Heart left ventricle (tissue), 16 donors: Measurements from ENCODE around the gene PFKFB2. TPM values are rescaled to one million over a fixed set of nuclear protein-coding genes. Genes with fewer than 3 reads are reported as not detected.

Experiments used
- ATAC-seq, 4 donors: fragments of 200-7000 bp; cut with Tn5 transposase; one replicate each; pipeline ENCODE4 v1.9.1; 2020 to 2022; ENCODE audit warnings: moderate library complexity in 4 of 4, mild to moderate bottlenecking in 3 of 4, moderate number of reproducible peaks in 1 of 4
- DNase-seq, 5 donors: peaks; one replicate each; pipeline ENCODE4 v3.0.0-alpha.2; 2020
- H3K27ac ChIP-seq, 12 donors: fragments of 200-600 bp; sonication (generic) in 4 of 12; one replicate each; pipeline versions ENCODE4 v1.5.0 to v1.8.0; 2016 to 2022; ENCODE audit warnings: mild to moderate bottlenecking in 2 of 12
- H3K27me3 ChIP-seq, 9 donors: fragments of 200-600 bp; sonication (generic) in 2 of 9; one replicate each; pipeline versions ENCODE4 v1.5.1 to v1.8.0; 2016 to 2022; ENCODE audit warnings: mild to moderate bottlenecking in 3 of 9
- H3K36me3 ChIP-seq, 9 donors: fragments of 200-600 bp; sonication (generic) in 2 of 9; one replicate each; pipeline versions ENCODE4 v1.5.0 to v1.8.0; 2018 to 2022; ENCODE audit warnings: mild to moderate bottlenecking in 2 of 9
- H3K4me1 ChIP-seq, 12 donors: fragments of 200-600 bp; sonication (generic) in 4 of 12; one replicate each; pipeline versions ENCODE4 v1.5.0 to v1.8.0; 2016 to 2022; ENCODE audit warnings: mild to moderate bottlenecking in 3 of 12
- H3K4me3 ChIP-seq, 12 donors: fragments of 200-600 bp; sonication (generic) in 4 of 12; one replicate each; pipeline versions ENCODE4 v1.5.0 to v1.8.0; 2017 to 2022; ENCODE audit warnings: mild to moderate bottlenecking in 9 of 12, moderate library complexity in 4 of 12
- H3K9me3 ChIP-seq, 12 donors: fragments of 200-600 bp; sonication (generic) in 4 of 12; one replicate each; pipeline versions ENCODE4 v1.5.0 to v1.8.0; 2016 to 2022; ENCODE audit warnings: mild to moderate bottlenecking in 1 of 12
- CTCF ChIP-seq, 12 donors: fragments of 200-600 bp; sonication (generic) in 4 of 12; IDR thresholded peaks; one replicate each; pipeline versions ENCODE4 v1.5.0 to v1.8.0; 2018 to 2022; ENCODE audit warnings: antibody characterized with exemption in 12 of 12, mild to moderate bottlenecking in 5 of 12
- POLR2A ChIP-seq, 2 donors: fragments of 450-650 bp; IDR thresholded peaks; one replicate each; pipeline ENCODE4 v1.6.1; 2017; ENCODE audit warnings: antibody characterized with exemption in 2 of 2, mild to moderate bottlenecking in 2 of 2, moderate library complexity in 2 of 2
- WGBS, 4 donors: extraction: QIAGEN DNeasy Blood & Tissue Kit in 2 of 4; methylation state at CpG; one replicate each; pipeline versions ENCODE4 v1.1.5 to v1.1.7; 2013 to 2018; 5-methylcytosine and 5-hydroxymethylcytosine counted together
- intact Hi-C, 10 donors: fragments of 100-400 bp; cut with DNase I; formaldehyde crosslinking; loops; one replicate each; pipeline versions ENCODE4 v1.11.1 to v1.14.2; 2022
- polyA plus RNA-seq, 2 donors: library from polyadenylated mRNA; stranded (reverse); fragments of 200-250 nt; gene quantifications; one replicate each; pipeline ENCODE4 v1.2.3, GENCODE V29; 2013
- total RNA-seq, 9 donors: library from RNA; depleted of rRNA in 2 of 9; stranded (reverse); fragments of >200 nt in 2 of 9; fragmentation: NEBNext Ultra II Directional in 3 of 9; extraction: Animal tissue kit (Norgen Biotek cat#: 25700) in 3 of 9; gene quantifications; one replicate each; pipeline versions ENCODE4 v1.1.0 to v1.2.4, GENCODE V29; 2016 to 2023
- donor health status: ischemic (EF 13 %, LVEDD 7.1; RV severe dilation, severe dysfunction).
- donor health status: healthy with polysubstance abuse.
- donor health status: DM: no; HTN: yes; CAD: no.
- donor health status: DM: no; HTN: no; CAD: no.
- donor health status: ischemic (EF 25% LVEDD 6.9; RV normal size, moderate dysfunction).
- donor health status: ischemic (EF 25% LVEDD 5.7; RV mildly dilated, moderate dysfunction).
- donor health status: healthy.
- donor health status: DM: yes; HTN: yes; CAD: no.
- donor health status: ischemic (EF 35%, LVEDD 5.7; RV mildly dilated, moderate dysfunction).
- donor health status: nonischemic (EF 11% LVEDD 7.7; RV severe dilation, severe dysfunction).
- donor health status: DM: yes; HTN: yes; CAD: no.
- donor health status: PGD.
- donor health status: ischemic (EF 29% LVEDD 5.4; RV normal size, mild dysfunction).
- donor health status: nonischemic (EF 23%, LVEDD 6.1; RV moderate dilation, normal function).

Gene PFKFB2
- total and polyA plus RNA-seq, 11 donors, result 16.0 to 130 (median 58.7) TPM

GRCh38 chr1:207076181-207076955 is 23.3 kb downstream of the PFKFB2 start:
- Histone ChIP-seq H3K27ac (peak overlapping the region in 6 of 12 donors; percentile 25 to 66 (median 32)), H3K4me1 (peaks cover 0 to 64% (median 11%) of the 10 kb centered on the region in 12 donors), H3K27me3 (no peaks in the 10 kb centered on the region), H3K9me3 (no peaks in the 10 kb centered on the region), H3K4me3 (no peak overlapping the region), H3K36me3 (peaks cover 0 to 88% (median 41%) of the 10 kb centered on the region in 9 donors)
- no peak for TF ChIP-seq POLR2A (IDR thresholded peaks at IDR 0.05)
- TF ChIP-seq CTCF (IDR thresholded peaks at IDR 0.05), result no peak
- WGBS, 4 donors, result 56 to 66% (median 57%) methylated on average over 5 of the region's 5 CpGs
- intact Hi-C loops, result loop anchor here in 5 of 10 donors (2.0 to 10.0 kb wide), 3 partner anchors 26 to 164 kb away; partner anchors contain the start of gene YOD1 (in 3 of the 5)
- ATAC-seq (peak in 1 of 4 donors; percentile 22), DNase-seq (no peak)

GRCh38 chr1:207077012-207077411 is 23.9 kb downstream of the PFKFB2 start:
- Histone ChIP-seq H3K27me3 (no peaks in the 10 kb centered on the region), H3K4me3 (no peak overlapping the region), H3K4me1 (peaks cover 0 to 58% (median 11%) of the 10 kb centered on the region in 12 donors), H3K27ac (peak overlapping the region in 6 of 12 donors; percentile 25 to 68 (median 46)), H3K9me3 (no peaks in the 10 kb centered on the region), H3K36me3 (peaks cover 0 to 88% (median 35%) of the 10 kb centered on the region in 9 donors)
- intact Hi-C loops, result loop anchor here in 6 of 10 donors (1.0 to 10.0 kb wide), 4 partner anchors 26 to 165 kb away; partner anchors contain the start of gene YOD1 (in 3 of the 6)
- TF ChIP-seq POLR2A (IDR thresholded peaks at IDR 0.05) (no peak), CTCF (IDR thresholded peaks at IDR 0.05) (no peak)
- DNase-seq, result no peak
- WGBS, 4 donors, result 84 to 100% (median 98%) methylated on average over 1 of the region's 1 CpG
- ATAC-seq, result peak in 2 of 4 donors; percentile 46 to 58

DNA sequence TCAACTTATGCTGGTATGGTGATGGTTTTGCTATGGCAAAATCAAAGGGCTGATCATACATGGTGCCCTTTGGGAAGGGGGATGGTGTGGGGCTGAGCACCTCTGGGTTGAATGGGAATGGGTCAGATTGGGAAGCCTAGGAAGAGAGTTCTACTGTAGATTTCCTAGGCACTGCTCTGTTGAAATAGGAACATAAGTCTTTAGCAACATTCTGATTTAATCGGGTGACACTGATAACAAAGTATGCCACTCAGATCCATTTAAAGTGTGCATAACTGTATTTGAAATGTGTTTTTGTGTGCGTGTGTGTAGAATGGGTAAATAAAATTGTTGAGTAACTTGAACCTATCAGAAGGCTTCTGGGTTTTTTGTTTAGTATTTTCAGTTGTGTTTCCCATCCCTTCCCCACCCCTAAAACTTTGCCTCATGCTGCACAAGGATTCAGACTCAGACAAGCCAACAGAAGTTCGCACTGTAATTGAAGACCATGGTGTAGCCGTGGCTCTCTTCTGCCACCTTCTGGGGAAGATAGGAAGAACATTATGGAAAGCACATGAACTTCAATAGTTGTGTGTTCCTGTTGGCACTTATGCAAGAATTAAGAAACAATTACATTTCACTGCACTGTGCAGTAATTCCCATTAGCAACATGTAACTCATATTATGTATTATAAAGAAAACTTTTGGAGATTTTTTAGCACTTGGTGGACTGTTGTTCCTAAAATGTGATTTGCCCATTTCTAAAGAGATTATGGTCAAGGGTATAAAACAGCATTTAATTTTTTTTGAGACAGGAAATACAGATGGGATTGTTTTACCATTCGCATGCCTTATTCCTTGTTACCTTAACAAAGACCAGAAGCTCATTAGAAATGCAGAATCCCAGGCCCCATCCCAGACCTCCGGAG is 24.6 kb downstream of the PFKFB2 start:
- Histone ChIP-seq H3K27me3 (no peaks in the 10 kb centered on the region), H3K4me3 (no peak overlapping the region), H3K9me3 (no peaks in the 10 kb centered on the region), H3K4me1 (peaks cover 0 to 51% (median 11%) of the 10 kb centered on the region in 12 donors), H3K36me3 (peaks cover 0 to 84% (median 30%) of the 10 kb centered on the region in 9 donors), H3K27ac (peak overlapping the region in 6 of 12 donors; percentile 25 to 68 (median 46))
- TF ChIP-seq CTCF (IDR thresholded peaks at IDR 0.05) (peak; percentile 80 to 94 (median 89)), POLR2A (IDR thresholded peaks at IDR 0.05) (no peak)
- ATAC-seq (peak; percentile 76 to 85 (median 82)), DNase-seq (peak in 3 of 5 donors; percentile 41 to 64 (median 63))
- WGBS, 4 donors, result 25 to 38% (median 32%) methylated on average over 6 of the region's 6 CpGs
- intact Hi-C loops, result loop anchor here in 7 of 10 donors (1.0 to 10.0 kb wide), 4 partner anchors 27 to 165 kb away; partner anchors contain the start of gene YOD1 (in 3 of the 7)
